HepG2 (cell line): Measurements from ENCODE around the gene GAREM1. TPM values are rescaled to one million over a fixed set of nuclear protein-coding genes. Genes with fewer than 3 reads are reported as not detected.

ENCODE experiments used
- ATAC-seq: fragments of 200-7000 bp; cut with Tn5 transposase; 3 replicates; pipeline ENCODE4 v1.9.1; 2020; ENCODE audit warnings: mild to moderate bottlenecking, moderate library complexity
- BruUV-seq: library from RNA; stranded (reverse); fragments of 400-500 nt; replicated peaks from 2 replicates; lab custom pipeline; 2021; lab: Mats Ljungman, UMichigan
- CTCF ChIA-PET: fragments of 300-600 bp; formaldehyde crosslinking; extraction: SDS; loops from one replicate; lab custom pipeline; 2021; ENCODE audit warnings: low total read pairs, inconsistent platforms, low intra/inter-chr PET ratio; lab: Yijun Ruan, JAX
- POLR2A ChIA-PET: fragments of 350-600 bp; sonication (Branson Sonifier 250); formaldehyde crosslinking; loops from one replicate; lab custom pipeline; 2020; ENCODE audit warnings: antibody characterized with exemption, inconsistent platforms; lab: Yijun Ruan, JAX
- DNase-seq: peaks from one replicate; pipeline ENCODE4 v3.0.0-alpha.2; 2015; ENCODE audit warnings: low spot score
- FAIRE-seq: peaks from 3 replicates; lab custom pipeline; 2011; peaks lifted over from hg19 to GRCh38; lab: Jason Lieb, UNC
- H2AFZ ChIP-seq: one replicate; pipeline ENCODE4 v1.6.1; 2011; ENCODE audit warnings: low read length, inconsistent platforms
- H3K27ac ChIP-seq: fragments of 300-600 bp; 3 replicates; pipeline ENCODE4 v1.8.0; 2011; ENCODE audit warnings: mixed run types, mild to moderate bottlenecking, mixed read lengths, low read length, inconsistent platforms; ENCODE audit not compliant: insufficient read depth; ENCODE audit errors: extremely low read length
- H3K27me3 ChIP-seq, 2 experiments: fragments of 200-600 bp in 1 of 2; 2 replicates in 1 of 2; 3 replicates in 1 of 2; pipeline versions ENCODE4 v1.6.0 to v1.8.0; 2011; ENCODE audit warnings: low read length in 2 of 2, mild to moderate bottlenecking in 2 of 2, moderate library complexity in 2 of 2, inconsistent platforms in 1 of 2; ENCODE audit not compliant: insufficient read depth in 2 of 2, control insufficient read depth in 1 of 2
- H3K36me3 ChIP-seq, 2 experiments: fragments of 200-600 bp in 1 of 2; replicated peaks in 1 of 2; 2 replicates in 1 of 2; 3 replicates in 1 of 2; pipeline versions ENCODE4 v1.5.1 to v1.8.0; 2011; ENCODE audit warnings: low read length in 2 of 2, inconsistent platforms in 1 of 2; ENCODE audit not compliant: insufficient read depth in 2 of 2, control insufficient read depth in 1 of 2
- H3K4me1 ChIP-seq: 2 replicates; pipeline ENCODE4 v1.5.1; 2012; ENCODE audit warnings: low read length, inconsistent platforms; ENCODE audit not compliant: insufficient read depth
- H3K4me2 ChIP-seq: 2 replicates; pipeline ENCODE4 v1.6.0; 2011; ENCODE audit warnings: low read depth, low read length, inconsistent platforms
- H3K4me3 ChIP-seq, 3 experiments: fragments of 200-600 bp in 1 of 3; sonication (generic), shearing (Covaris generic) in 1 of 3; replicated peaks in 1 of 3; 2 replicates each; pipeline ENCODE4 v1.5.1; 2011 to 2016; ENCODE audit warnings: low read length in 3 of 3, inconsistent platforms in 2 of 3, low read depth in 2 of 3, mild to moderate bottlenecking in 2 of 3, control low read depth in 1 of 3, mixed read lengths in 1 of 3; ENCODE audit not compliant: insufficient read depth in 1 of 3
- H3K79me2 ChIP-seq: one replicate; pipeline ENCODE4 v1.6.1; 2011; ENCODE audit warnings: low read length, inconsistent platforms; ENCODE audit not compliant: insufficient read depth
- H3K9ac ChIP-seq: 2 replicates; pipeline ENCODE4 v1.6.0; 2011; ENCODE audit warnings: mild to moderate bottlenecking, low read depth, low read length, inconsistent platforms; ENCODE audit not compliant: insufficient read depth
- H3K9me3 ChIP-seq: 2 replicates; pipeline ENCODE4 v1.5.1; 2012; ENCODE audit warnings: mild to moderate bottlenecking, low read length
- H4K20me1 ChIP-seq: 2 replicates; pipeline ENCODE4 v1.6.0; 2011; ENCODE audit warnings: inconsistent platforms, mild to moderate bottlenecking, low read length, moderate library complexity; ENCODE audit not compliant: insufficient read depth
- ATF5 ChIP-seq: sonication (generic); formaldehyde crosslinking; IDR thresholded peaks from 2 replicates; pipeline ENCODE4 v1.4.0; 2020; ENCODE audit warnings: mild to moderate bottlenecking, low read depth, missing genetic modification reagents
- CBX1 ChIP-seq: IDR thresholded peaks from one replicate; pipeline ENCODE4 v1.6.1; 2016; ENCODE audit warnings: antibody characterized with exemption, low read depth
- GTF3A ChIP-seq: sonication (generic); formaldehyde crosslinking; conservative IDR thresholded peaks from 2 replicates; pipeline ENCODE4 v1.4.0; 2020; ENCODE audit warnings: mild to moderate bottlenecking, missing genetic modification reagents
- HDAC1 ChIP-seq: sonication (generic); formaldehyde crosslinking; IDR thresholded peaks from 2 replicates; pipeline ENCODE4 v1.5.1; 2020; ENCODE audit warnings: mild to moderate bottlenecking, missing genetic modification reagents
- ISX ChIP-seq: sonication (generic); formaldehyde crosslinking; conservative IDR thresholded peaks from 2 replicates; pipeline ENCODE4 v1.5.0; 2020; ENCODE audit warnings: missing genetic modification reagents
- JDP2 ChIP-seq: sonication (generic); formaldehyde crosslinking; IDR thresholded peaks from 2 replicates; pipeline ENCODE4 v1.8.1; 2022; ENCODE audit warnings: missing genetic modification reagents, borderline replicate concordance
- KAT2B ChIP-seq: fragments of 150-350 bp; IDR thresholded peaks from 2 replicates; pipeline ENCODE4 v1.6.1; 2014; ENCODE audit warnings: low read depth, low read length, borderline replicate concordance
- NKX3-1 ChIP-seq: sonication (generic); formaldehyde crosslinking; IDR thresholded peaks from 2 replicates; pipeline ENCODE4 v1.5.0; 2020; ENCODE audit warnings: missing genetic modification reagents
- SALL1 ChIP-seq: sonication (generic); formaldehyde crosslinking; IDR thresholded peaks from 2 replicates; pipeline ENCODE4 v1.8.0; 2022; ENCODE audit warnings: mild to moderate bottlenecking, missing genetic modification reagents
- SP2 ChIP-seq: sonication (generic); formaldehyde crosslinking; IDR thresholded peaks from 2 replicates; pipeline ENCODE4 v1.5.1; 2020; ENCODE audit warnings: mild to moderate bottlenecking, missing genetic modification reagents
- SUZ12 ChIP-seq: fragments of 150-350 bp; IDR thresholded peaks from 2 replicates; pipeline ENCODE4 v1.6.1; 2014; ENCODE audit warnings: low read depth, low read length
- TEAD3 ChIP-seq: optimal IDR thresholded peaks from 2 replicates; pipeline ENCODE3; 2016; ENCODE audit warnings: borderline replicate concordance
- U2AF2 ChIP-seq: fragments of 200-400 bp; formaldehyde crosslinking; IDR thresholded peaks from 2 replicates; pipeline ENCODE4 v1.6.1; 2017; ENCODE audit warnings: low read depth, mild to moderate bottlenecking, low read length
- WGBS: methylation state at CpG from one replicate; pipeline ENCODE4 v1.1.6; 2017; ENCODE audit warnings: low lambda C conversion rate; 5-methylcytosine and 5-hydroxymethylcytosine counted together
- in situ Hi-C: cut with HindIII; loops from 2 replicates; pipeline ENCODE4 v1.10.0; 2017; ENCODE audit warnings: low pct_unique_long_range_greater_than_20kb; ENCODE audit not compliant: extremely low pct_ligation_motif_present
- intact Hi-C: fragments of 100-400 bp; cut with micrococcal nuclease; formaldehyde crosslinking; loops from one replicate; pipeline ENCODE4 v1.10.0; 2022; ENCODE audit not compliant: unreplicated experiment
- polyA plus RNA-seq, 8 experiments: library from polyadenylated mRNA; depleted of rRNA in 3 of 8; stranded (reverse) in 7 of 8; unstranded in 1 of 8; fragments of >200 nt; fragmentation: Illumina TruSeq in 4 of 8; extraction: Trizol in 4 of 8; gene quantifications; 2 replicates each; pipeline versions ENCODE4 v1.2.1 to v1.2.3, GENCODE V29; 2011 to 2016; ENCODE audit warnings: low read depth in 4 of 8, missing spikeins in 1 of 8, mixed read lengths in 1 of 8; ENCODE audit not compliant: insufficient read depth in 1 of 8
- total RNA-seq, 5 experiments: library from RNA; depleted of rRNA; stranded (reverse); fragments of >200 nt; fragmentation: Illumina TruSeq; extraction: Trizol; gene quantifications; 2 replicates each; pipeline ENCODE4 v1.2.3, GENCODE V29; 2016; ENCODE audit warnings: low read depth in 1 of 5
- TF ChIP-seq, protein P1 (sequence below): sonication (generic); formaldehyde crosslinking; IDR thresholded peaks from 2 replicates; pipeline ENCODE4 v1.5.0; 2020; ENCODE audit warnings: mild to moderate bottlenecking, missing genetic modification reagents, moderate library complexity

GAREM1 gene
- total and polyA plus RNA-seq, 2 of the 13 experiments (the other 11 are each of a cell fraction or from before 2014, with no cell fraction given), result 2.5 to 2.9 TPM

DNA sequence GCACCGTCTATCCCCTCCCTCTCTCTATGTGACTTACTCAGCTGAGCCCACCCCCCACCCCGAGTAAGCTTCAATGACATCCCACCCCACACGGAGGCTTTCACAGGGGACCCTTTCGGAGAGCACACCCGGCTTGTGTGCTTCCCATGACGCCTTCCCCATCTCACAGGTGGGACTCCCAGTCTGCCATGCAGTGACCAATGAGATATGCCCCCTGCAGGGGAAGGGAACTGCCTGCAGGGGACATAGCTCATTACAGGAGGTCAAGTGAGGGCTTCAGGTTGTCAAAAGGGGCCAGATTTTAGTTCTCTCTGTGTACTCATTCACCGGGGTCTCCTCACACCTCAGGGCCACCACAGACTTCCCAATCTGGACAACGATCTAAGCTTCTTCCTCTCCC, 112.6 kb downstream of the GAREM1 start:
- Histone ChIP-seq H4K20me1 (no peaks in the 10 kb centered on the region), H3K36me3 (no peaks in the 10 kb centered on the region), H3K4me1 (peaks cover 6% of the 10 kb centered on the region), H2AFZ (no peak overlapping the region), H3K9ac (no peak overlapping the region), H3K79me2 (no peaks in the 10 kb centered on the region), H3K4me2 (no peak overlapping the region), H3K4me3 (no peak overlapping the region), H3K27ac (no peak overlapping the region), H3K27me3 (no peaks in the 10 kb centered on the region), H3K9me3 (no peaks in the 10 kb centered on the region)
- POLR2A ChIA-PET, result interaction anchor here (0.9 kb wide), 1 partner anchor 14 kb away, joined by 3 read pairs; no protein-coding TSS in a partner anchor
- no peak for TF ChIP-seq ATF5 (CRISPR knock-in tag)
- TF ChIP-seq, protein P1, sequence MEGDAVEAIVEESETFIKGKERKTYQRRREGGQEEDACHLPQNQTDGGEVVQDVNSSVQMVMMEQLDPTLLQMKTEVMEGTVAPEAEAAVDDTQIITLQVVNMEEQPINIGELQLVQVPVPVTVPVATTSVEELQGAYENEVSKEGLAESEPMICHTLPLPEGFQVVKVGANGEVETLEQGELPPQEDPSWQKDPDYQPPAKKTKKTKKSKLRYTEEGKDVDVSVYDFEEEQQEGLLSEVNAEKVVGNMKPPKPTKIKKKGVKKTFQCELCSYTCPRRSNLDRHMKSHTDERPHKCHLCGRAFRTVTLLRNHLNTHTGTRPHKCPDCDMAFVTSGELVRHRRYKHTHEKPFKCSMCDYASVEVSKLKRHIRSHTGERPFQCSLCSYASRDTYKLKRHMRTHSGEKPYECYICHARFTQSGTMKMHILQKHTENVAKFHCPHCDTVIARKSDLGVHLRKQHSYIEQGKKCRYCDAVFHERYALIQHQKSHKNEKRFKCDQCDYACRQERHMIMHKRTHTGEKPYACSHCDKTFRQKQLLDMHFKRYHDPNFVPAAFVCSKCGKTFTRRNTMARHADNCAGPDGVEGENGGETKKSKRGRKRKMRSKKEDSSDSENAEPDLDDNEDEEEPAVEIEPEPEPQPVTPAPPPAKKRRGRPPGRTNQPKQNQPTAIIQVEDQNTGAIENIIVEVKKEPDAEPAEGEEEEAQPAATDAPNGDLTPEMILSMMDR, result 0 out of 2 replicates have a peak, but pooled peaks have one; percentile 12
- TF ChIP-seq GTF3A (CRISPR knock-in tag), result no peak
- 93% methylated on average over 7 of the region's 8 CpGs for whole genome bisulfite sequencing
- in situ Hi-C loops (no loop called here), intact Hi-C loops (loop anchor here (5.0 kb wide), 1 partner anchor 201 kb away; no protein-coding TSS in a partner anchor)
- BruUV-seq, result no TSS peak
- CTCF ChIA-PET, result no interaction called here
- ATAC-seq, result peak; percentile 60; the same call in 2 of the 3 replicates
- no peak for DNase-seq
- FAIRE-seq, result no peak

DNA sequence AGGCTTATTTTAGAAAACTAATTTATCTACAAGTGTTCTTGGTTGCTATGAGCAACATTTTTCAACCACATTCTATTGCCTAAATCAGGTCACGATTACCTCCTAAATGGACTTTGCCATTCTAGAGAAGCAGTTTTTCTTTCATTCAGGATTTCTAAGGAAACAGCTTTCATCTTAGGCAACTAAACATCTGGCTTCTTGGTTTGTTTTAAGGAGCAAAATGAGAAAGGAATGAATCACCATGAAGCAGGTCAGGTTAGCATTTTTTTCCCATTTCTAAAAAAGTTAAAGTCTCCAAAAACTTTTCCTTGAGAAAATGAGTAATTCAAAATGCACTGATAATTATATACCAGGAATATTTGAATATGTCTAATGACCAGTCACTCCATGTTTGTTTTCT, 114.8 kb downstream of the GAREM1 start:
- FAIRE-seq, result no peak
- Histone ChIP-seq H3K79me2 (no peaks in the 10 kb centered on the region), H3K4me2 (no peak overlapping the region), H3K4me3 (no peak overlapping the region), H3K27ac (no peak overlapping the region), H2AFZ (no peak overlapping the region), H3K27me3 (no peaks in the 10 kb centered on the region), H3K36me3 (no peaks in the 10 kb centered on the region), H3K9ac (no peak overlapping the region), H3K9me3 (no peaks in the 10 kb centered on the region), H4K20me1 (no peaks in the 10 kb centered on the region), H3K4me1 (peaks cover 13% of the 10 kb centered on the region)
- 96% methylated on average over 1 of the region's 1 CpG for WGBS
- intact Hi-C loops, result loop anchor here (5.0 kb wide), 1 partner anchor 199 kb away; no protein-coding TSS in a partner anchor
- no peak for DNase-seq
- in situ Hi-C loops, result no loop called here
- ChIA-PET POLR2A (interaction anchor here (1.3 kb wide), 1 partner anchor 16 kb away, joined by 3 read pairs; no protein-coding TSS in a partner anchor), CTCF (no interaction called here)
- BruUV-seq, result no TSS peak
- ATAC-seq, result no peak
- TF ChIP-seq KAT2B (no peak), JDP2 (CRISPR knock-in tag) (no peak), U2AF2 (no peak), ISX (CRISPR knock-in tag) (no peak), NKX3-1 (CRISPR knock-in tag) (no peak), CBX1 (no peak), SP2 (no peak), HDAC1 (CRISPR knock-in tag) (no peak), SALL1 (CRISPR knock-in tag) (no peak), TEAD3 (CRISPR knock-in tag) (no peak), SUZ12 (no peak)
